ENCODE data around the gene STK38. TPM values are rescaled to one million over a fixed set of nuclear protein-coding genes. Genes with fewer than 3 reads are reported as not detected.

Gene STK38
- total and polyA plus RNA-seq, 2 donors (not counting 1 experiment from before 2014, with no cell fraction given), result 26.1 to 67.4 TPM

DNA sequence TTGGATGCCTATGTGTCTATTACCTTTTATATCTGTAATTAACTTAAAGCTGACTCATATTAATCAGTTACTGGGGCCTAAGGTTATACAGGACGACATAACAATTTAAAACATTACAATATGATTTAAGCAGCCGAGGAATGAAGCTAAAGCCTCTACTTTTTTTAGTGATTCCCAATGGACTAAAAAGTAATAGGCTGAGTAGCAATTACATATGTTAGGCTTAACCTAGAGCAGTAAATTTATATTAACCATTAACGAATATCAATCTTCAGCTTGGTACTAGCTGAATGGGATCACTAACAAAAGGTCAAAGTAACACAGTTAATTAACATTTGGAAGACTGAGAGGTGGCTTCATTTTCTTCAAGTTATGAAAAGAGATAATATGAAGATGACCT, 43.1 kb downstream of the STK38 start:
- Histone ChIP-seq H3K27me3 (replicated peaks in 1 of 4; ENCODE audit: control extremely low read depth in 1 of 4, control insufficient read depth in 3 of 4, insufficient read depth in 4 of 4, low read length in 3 of 4) (no peaks in the 10 kb centered on the region), H3K4me2 (replicated peaks; ENCODE audit: low read depth, low read length, poor library complexity, severe bottlenecking) (no peak overlapping the region), H2AFZ (ENCODE audit: insufficient read depth, low read depth, low read length, poor library complexity, severe bottlenecking) (no peak overlapping the region), H3K4me1 (ENCODE audit: control insufficient read depth in 2 of 2, insufficient read depth in 2 of 2, low read length in 2 of 2) (no peaks in the 10 kb centered on the region), H3K36me3 (replicated peaks in 1 of 2; ENCODE audit: control extremely low read depth in 1 of 2, control insufficient read depth in 1 of 2, extremely low read depth in 1 of 2, insufficient read depth in 2 of 2, low read length in 1 of 2) (peaks cover 4 to 53% of the 10 kb centered on the region in 2 experiments), H3K4me3 (ENCODE audit: control extremely low read depth in 1 of 5, extremely low read depth in 1 of 5, insufficient read depth in 1 of 5, low read depth in 2 of 5, low read length in 4 of 5) (no peak overlapping the region), H3K27ac (ENCODE audit: low read length in 2 of 2) (no peak overlapping the region), H3K9me3 (ENCODE audit: control extremely low read depth in 1 of 3, control insufficient read depth in 2 of 3, insufficient read depth in 1 of 3, low read length in 2 of 3) (no peaks in the 10 kb centered on the region), H4K20me1 (ENCODE audit: control insufficient read depth, insufficient read depth, low read length, poor library complexity, severe bottlenecking) (no peaks in the 10 kb centered on the region), H3K79me2 (ENCODE audit: control insufficient read depth, insufficient read depth, low read length) (no peaks in the 10 kb centered on the region), H3K9ac (ENCODE audit: low read length) (no peak overlapping the region)
- DNase-seq (no peak), ATAC-seq (ENCODE audit: low read depth) (no peak)
- POLR2A ChIA-PET, result no interaction called here
- Mint-ChIP-seq H3K4me1 (peaks cover 1% of the 10 kb centered on the region), H3K9me3 (ENCODE audit: insufficient read depth) (no peaks in the 10 kb centered on the region), H3K4me3 (no peak overlapping the region), H3K27ac (no peak overlapping the region), H3K27me3 (no peaks in the 10 kb centered on the region)
- CTCF ChIA-PET, result no interaction called here
- intact Hi-C loops (cut with micrococcal nuclease), result no loop called here
- WGBS (ENCODE audit: insufficient coverage), result no CpG with 5 or more reads among the region's 3 CpGs
- no peak for TF ChIP-seq CTCF (IDR thresholded peaks at IDR 0.05)
- TF ChIP-seq EZH2 (IDR thresholded peaks at IDR 0.05; ENCODE audit: borderline replicate concordance, insufficient read depth, low read depth, low read length, poor library complexity, severe bottlenecking), result no peak

DNA sequence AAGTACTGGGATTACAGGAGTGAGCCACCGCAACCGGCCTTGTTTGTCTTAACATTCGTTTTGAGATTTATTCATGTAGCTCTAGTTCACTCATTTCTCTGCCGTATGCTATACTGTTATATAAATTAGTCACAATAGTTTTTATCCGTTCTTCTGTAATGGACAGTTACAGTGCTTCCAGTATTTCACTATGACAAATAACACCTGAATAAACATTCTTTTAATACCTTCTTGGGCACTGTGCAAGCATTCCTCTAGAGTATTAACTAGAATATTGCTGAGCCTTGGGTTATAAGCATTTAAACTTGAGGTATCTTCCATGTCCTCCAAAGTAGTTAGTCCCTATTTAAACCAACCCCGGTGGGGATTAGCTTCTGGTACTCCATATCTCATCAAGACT, 45.6 kb downstream of the STK38 start:
- POLR2A ChIA-PET, result interaction anchor here (0.8 kb wide), 1 partner anchor 11 kb away, joined by 4 read pairs; no protein-coding TSS in a partner anchor

More for the DNA sequence above, 45.6 kb downstream of the STK38 start:
- H3K27ac Mint-ChIP-seq, result no peak overlapping the region
- Histone ChIP-seq H4K20me1 (ENCODE audit: control insufficient read depth, insufficient read depth, low read length, poor library complexity, severe bottlenecking) (no peaks in the 10 kb centered on the region), H3K27ac (ENCODE audit: low read length in 2 of 2) (no peak overlapping the region), H3K4me2 (replicated peaks; ENCODE audit: low read depth, low read length, poor library complexity, severe bottlenecking) (no peak overlapping the region), H3K36me3 (replicated peaks in 1 of 2; ENCODE audit: control extremely low read depth in 1 of 2, control insufficient read depth in 1 of 2, extremely low read depth in 1 of 2, insufficient read depth in 2 of 2, low read length in 1 of 2) (peaks cover 4 to 73% of the 10 kb centered on the region in 2 experiments), H3K4me3 (ENCODE audit: control extremely low read depth in 1 of 5, extremely low read depth in 1 of 5, insufficient read depth in 1 of 5, low read depth in 2 of 5, low read length in 4 of 5) (no peak overlapping the region), H3K9ac (ENCODE audit: low read length) (no peak overlapping the region), H3K9me3 (ENCODE audit: control extremely low read depth in 1 of 3, control insufficient read depth in 2 of 3, insufficient read depth in 1 of 3, low read length in 2 of 3) (no peaks in the 10 kb centered on the region), H3K4me1 (ENCODE audit: control insufficient read depth in 2 of 2, insufficient read depth in 2 of 2, low read length in 2 of 2) (no peaks in the 10 kb centered on the region), H3K79me2 (ENCODE audit: control insufficient read depth, insufficient read depth, low read length) (no peaks in the 10 kb centered on the region), H2AFZ (ENCODE audit: insufficient read depth, low read depth, low read length, poor library complexity, severe bottlenecking) (no peak overlapping the region), H3K27me3 (replicated peaks in 1 of 4; ENCODE audit: control extremely low read depth in 1 of 4, control insufficient read depth in 3 of 4, insufficient read depth in 4 of 4, low read length in 3 of 4) (no peaks in the 10 kb centered on the region)
- TF ChIP-seq CTCF (IDR thresholded peaks at IDR 0.05), result no peak
- no peak for TF ChIP-seq EZH2 (IDR thresholded peaks at IDR 0.05; ENCODE audit: borderline replicate concordance, insufficient read depth, low read depth, low read length, poor library complexity, severe bottlenecking)
- intact Hi-C loops (cut with micrococcal nuclease), result no loop called here
- H3K4me1 Mint-ChIP-seq, result peaks cover 1% of the 10 kb centered on the region
- ATAC-seq (ENCODE audit: low read depth) (no peak), DNase-seq (no peak)
- no peaks in the 10 kb centered on the region for H3K27me3 Mint-ChIP-seq
- H3K4me3 Mint-ChIP-seq, result no peak overlapping the region
- no CpG with 5 or more reads among the region's 6 CpGs for WGBS (ENCODE audit: insufficient coverage)
- no peaks in the 10 kb centered on the region for H3K9me3 Mint-ChIP-seq (ENCODE audit: insufficient read depth)
- CTCF ChIA-PET, result no interaction called here

Data from B cell (primary cell).